ENCODE data around the gene CFAP68.
"Not testable (repeated sequence)": the region's sequence is repeated elsewhere in the genome, so short reads cannot be mapped to it uniquely, and the experiment has no call there.

CFAP68 gene

GRCh38 chr11:111870886-111871692 is 8.3 kb upstream of the CFAP68 start, which contains the start of gene ALG9:
TSS of gene ALG9 (minus strand) at chr11:111871581. CDS start at chr11:111871482, 99 bp downstream.
- peak; percentile 60 for DNase-seq (ENCODE audit: low read depth)

DNA sequence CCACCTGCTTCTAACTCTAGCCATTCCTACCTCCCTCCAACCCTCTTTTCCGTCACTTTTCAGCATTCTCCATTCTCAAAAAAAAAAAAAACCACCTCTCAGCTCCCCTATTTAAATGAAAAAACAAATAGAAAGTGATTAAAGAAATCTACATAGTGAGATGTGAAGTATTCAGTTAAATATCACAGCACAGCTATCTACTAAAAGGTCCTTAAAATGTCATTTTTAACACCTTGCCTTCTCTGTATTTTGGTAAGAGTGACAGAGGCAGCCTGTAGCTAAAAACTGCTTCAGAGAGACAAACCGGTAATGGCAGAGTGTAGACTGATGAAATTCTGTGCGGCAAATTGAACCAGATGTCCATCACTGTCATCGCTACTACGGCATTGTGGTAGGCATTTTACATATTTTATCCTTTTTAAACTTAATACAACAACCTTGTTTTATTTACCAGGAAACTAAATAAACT is 7.6 kb upstream of the CFAP68 start:
- DNase-seq (ENCODE audit: low read depth): peak; percentile 1

DNA sequence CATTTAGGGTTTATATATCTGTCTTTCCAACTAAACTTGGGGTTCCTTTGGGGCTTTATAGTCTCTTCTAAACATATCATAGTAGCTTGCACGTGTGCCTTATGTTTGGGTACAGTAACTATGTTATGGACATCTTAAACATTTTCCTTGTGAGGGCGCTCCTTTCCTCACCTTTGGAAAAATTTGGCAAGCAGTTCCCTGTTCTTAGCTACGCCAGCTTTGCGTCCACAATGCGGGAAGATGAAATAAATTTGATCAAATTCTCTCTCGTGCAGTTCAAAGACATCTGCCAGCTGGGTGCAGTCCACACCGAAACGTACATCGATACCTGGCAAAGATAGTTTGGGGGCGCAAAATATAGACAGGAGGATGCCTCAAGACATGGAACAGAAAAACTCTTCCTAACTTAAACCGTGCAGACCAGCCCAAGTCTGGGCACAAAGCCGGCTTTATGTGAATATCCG is 924 bp upstream of the CFAP68 start:
- DNase-seq (ENCODE audit: low read depth): peak; percentile 1

GRCh38 chr11:111879637-111879960 is 258 bp downstream of the CFAP68 start:
- no peak for DNase-seq (ENCODE audit: low read depth)

GRCh38 chr11:111882202-111882601 is 2.9 kb downstream of the CFAP68 start:
- DNase-seq (ENCODE audit: low read depth): no peak

- DNase-seq (ENCODE audit: low read depth): not testable (repeated sequence)
Observed at GRCh38 chr11:111885053-111885452, 5.7 kb downstream of the CFAP68 start.

- DNase-seq (ENCODE audit: low read depth): no peak
Observed at GRCh38 chr11:111886032-111886431, 6.7 kb downstream of the CFAP68 start.

GRCh38 chr11:111886844-111887243 is 7.5 kb downstream of the CFAP68 start:
- DNase-seq (ENCODE audit: low read depth): no peak

DNA sequence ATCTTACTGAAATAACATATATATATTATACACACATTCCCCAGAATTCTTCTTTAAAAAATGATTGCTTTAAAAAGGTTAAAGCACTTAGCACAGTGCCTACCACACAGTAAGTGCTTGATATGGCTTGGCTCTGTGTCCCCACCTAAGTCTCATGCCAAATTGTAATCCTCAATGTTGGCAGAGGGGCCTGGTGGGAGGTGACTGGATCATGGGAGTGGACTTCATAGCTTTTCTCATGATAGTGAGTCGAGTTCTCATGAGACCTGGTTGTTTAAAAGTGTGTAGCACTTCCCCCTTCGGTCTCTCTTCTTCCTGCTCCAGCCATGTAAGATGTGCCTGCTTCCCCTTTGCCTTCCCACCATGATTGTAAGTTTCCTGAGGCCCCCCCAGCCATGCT is 26.1 kb downstream of the CFAP68 start:
- DNase-seq (ENCODE audit: low read depth): no peak

DNA sequence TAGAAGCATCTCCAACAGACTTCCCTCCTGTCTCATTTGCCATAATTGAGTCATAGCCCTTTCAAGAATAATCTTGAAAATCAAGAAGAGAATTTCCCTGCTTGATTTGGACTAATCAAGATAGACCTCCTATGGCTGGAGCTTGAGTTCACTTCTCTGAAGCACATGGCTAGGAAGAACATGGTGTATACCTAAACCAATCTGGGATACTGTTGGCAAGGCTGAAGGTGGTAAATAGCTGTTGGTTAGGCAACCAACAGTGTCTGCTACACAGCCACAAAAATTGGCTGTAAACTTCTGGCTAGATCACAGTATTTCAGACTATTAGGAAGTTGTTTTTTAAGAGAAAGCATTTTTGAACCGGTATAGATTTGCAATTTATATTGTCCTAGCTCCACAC is 27.3 kb downstream of the CFAP68 start:
- no peak for DNase-seq (ENCODE audit: low read depth)

DNA sequence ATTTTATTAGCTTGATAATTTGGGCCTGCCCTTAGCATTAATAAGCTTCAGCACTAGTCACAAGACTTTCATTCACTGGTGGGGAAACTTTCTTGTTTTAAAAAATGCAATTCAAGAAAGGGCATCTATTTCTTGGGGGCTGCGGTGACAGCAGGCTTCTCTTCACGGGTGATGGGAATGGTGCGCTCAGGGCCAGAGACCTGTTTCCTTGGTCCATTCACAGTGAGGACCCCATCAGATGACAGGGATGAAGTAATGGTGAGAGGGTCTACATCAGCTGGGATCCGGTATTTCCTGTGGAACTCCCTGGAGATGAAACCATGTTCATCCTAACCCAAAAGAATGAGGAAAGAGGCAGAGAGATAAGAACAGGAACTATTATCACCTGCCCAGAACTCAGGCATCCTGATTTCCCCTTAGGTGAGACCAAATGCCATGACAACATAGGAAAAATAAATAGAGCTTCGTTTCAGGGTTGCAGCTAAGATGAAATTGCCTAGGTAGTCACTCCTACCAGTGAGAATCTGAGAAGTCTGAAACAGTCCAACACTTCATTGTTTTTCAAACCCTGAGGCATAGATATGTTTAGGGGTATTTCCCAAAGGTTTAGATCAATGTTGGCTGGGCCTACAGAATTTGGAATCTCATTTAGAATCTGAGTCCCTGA is 29.4 kb downstream of the CFAP68 start:
- DNase-seq (ENCODE audit: low read depth): no peak

- DNase-seq (ENCODE audit: low read depth): no peak
Observed at GRCh38 chr11:111909378-111909777, 30.0 kb downstream of the CFAP68 start.

DNA sequence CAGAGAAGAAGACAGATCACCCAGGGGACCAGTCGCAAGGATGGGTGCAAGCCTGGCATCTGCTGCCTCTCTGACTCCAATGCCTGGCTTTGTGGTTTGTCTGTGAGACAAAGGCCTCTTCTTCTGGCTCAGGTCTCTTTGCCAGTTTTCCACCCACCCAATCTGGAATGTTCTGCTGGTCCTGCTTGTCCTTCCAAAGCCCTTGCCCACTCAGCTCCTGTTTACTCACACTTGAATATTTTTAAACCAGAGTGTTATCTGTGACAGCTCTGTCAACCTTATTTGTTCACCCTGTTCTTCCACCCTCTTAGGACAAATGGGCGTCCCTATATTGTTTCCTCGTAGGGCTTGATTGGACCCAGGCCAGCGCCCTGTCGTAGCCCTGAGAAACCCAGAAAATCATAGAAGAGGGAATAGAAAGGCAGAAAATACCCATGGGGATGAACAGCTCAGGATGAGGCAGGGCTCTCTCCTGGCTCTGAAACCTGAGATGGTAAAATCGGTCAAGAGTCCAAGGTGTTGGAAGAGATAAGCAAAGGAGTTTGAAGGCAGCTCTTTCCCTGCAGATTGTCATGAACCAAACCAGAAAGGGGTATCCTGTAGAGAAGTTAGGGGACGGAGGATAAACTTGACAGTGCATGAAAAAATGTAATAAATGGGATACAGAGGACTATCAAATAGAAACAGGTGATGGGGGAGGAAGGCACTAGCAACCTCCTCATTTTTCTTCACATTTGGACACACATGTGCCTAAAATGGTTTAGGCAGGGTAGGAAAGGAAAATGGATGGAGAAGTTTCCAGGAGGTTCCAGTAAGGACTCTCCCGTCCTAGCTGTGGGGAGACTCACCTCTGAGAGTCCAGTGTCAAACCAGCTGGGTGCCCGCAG is 31.6 kb downstream of the CFAP68 start:
- DNase-seq (ENCODE audit: low read depth): no peak

DNA sequence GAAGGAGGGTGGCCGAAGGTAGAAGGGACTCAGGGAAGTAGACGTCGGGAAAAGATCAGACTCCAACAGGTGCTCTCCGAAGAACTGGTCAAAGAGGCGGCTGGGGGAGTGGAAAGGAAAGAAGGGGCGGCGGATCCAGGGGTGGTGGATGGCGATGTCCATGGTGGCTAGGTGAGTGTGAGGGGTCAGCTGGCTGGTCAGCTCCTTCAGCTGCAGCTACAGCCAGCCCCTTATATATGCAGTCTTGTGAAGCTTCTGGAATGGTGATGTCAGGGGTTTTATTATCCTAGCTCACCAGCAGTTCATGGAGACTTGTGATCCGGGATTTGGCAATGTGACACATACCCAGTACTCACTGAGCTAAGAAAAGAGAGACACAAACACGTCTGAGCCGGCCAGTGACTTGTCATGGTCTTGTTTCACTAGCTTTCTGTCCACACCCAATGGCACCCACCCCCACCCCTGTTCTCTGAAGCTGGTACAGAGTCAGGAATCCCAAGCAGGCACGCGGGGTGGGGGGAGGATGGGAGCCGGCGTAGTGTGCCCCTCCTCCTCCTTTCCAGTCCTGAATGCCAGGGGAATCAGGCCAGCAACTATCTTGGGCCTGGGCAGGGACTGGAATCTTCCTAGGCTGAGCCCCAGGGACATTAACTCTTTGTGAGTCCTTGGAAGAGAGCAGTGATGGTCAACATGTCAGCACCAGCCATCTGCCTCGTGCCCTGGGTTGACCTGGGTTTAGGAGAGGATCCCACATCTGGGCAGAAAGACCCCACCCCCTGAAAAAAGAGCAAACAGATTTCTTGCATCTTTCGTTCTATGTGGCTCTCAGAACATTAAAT is 32.4 kb downstream of the CFAP68 start, which contains the start of gene CRYAB:
TSS of gene CRYAB (minus strand) at position 208 of the 839 bp plus-strand sequence. CDS start at position 162, 46 bp downstream.
- DNase-seq (ENCODE audit: low read depth): peak; percentile 96

DNA sequence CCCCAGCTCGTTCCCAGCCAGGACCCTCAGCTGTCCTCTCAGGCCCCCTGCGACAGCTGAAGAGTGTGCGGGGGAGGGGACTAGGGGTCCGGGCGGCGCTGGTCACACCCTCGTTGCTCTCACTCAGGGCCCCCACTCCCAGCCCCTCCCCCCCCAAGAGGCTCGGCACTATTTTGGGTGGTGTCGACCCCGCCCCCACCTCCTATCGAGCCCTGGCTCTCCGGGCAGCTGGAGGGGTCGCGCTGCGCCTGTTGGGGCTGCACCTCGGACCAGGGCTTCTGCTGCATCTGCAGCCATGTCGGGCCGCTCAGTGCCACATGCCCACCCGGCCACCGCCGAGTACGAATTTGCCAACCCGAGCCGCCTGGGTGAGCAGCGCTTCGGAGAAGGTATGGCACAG is 33.2 kb downstream of the CFAP68 start, which contains the start of gene HSPB2:
TSS of gene HSPB2 (plus strand) at position 200 of the 400 bp plus-strand sequence. CDS start at position 296, 96 bp downstream.
- DNase-seq (ENCODE audit: low read depth): no peak

GRCh38 chr11:111913031-111913861 is 33.9 kb downstream of the CFAP68 start:
- DNase-seq (ENCODE audit: low read depth): no peak

- peak; percentile 71 for DNase-seq (ENCODE audit: low read depth)
Observed at GRCh38 chr11:111913997-111914396, 34.7 kb downstream of the CFAP68 start.

GRCh38 chr11:111916768-111917167 is 37.4 kb downstream of the CFAP68 start:
- no peak for DNase-seq (ENCODE audit: low read depth)

DNA sequence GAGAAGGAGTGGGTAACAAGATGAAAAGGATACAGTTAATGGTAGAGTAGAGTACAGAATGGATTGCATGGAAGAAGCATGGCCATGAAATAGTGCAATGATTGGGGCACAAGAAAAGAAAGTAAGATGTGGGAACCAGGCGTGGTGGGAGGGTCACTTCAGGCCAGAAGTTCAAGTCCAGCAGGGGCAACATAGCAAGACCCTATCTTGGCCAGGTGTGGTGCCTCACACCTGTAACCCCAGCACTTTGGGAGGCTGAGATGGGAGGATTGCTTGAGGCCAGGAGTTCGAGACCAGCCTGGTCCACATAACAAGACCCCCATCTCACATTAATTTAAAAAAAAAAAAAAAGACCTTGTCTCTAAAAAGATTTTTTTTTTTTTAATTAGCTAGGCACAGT is 38.0 kb downstream of the CFAP68 start:
- DNase-seq (ENCODE audit: low read depth): no peak

GRCh38 chr11:111917788-111918187 is 38.4 kb downstream of the CFAP68 start:
- no peak for DNase-seq (ENCODE audit: low read depth)

Measured in GM04504 (cell line).